Effector memory CD8-positive, alpha-beta T cell (primary cell): Measurements from ENCODE around the gene CFAP74.

Experiments used
- ATAC-seq: fragments of 150-1000 bp; cut with Tn5 transposase; replicated peaks from 2 replicates; pipeline ENCODE4 v1.10.0; 2021; ENCODE audit warnings: mild to moderate bottlenecking, moderate library complexity
- DNase-seq, 3 experiments: peaks; one replicate each; pipeline ENCODE4 v3.0.0; 2021
- H3K27ac Mint-ChIP-seq, 2 donors: one replicate each; pipeline ENCODE4 v1.8.0; 2022; ENCODE audit warnings: mild to moderate bottlenecking in 2 of 2, mixed read lengths in 2 of 2, moderate library complexity in 2 of 2
- H3K27me3 Mint-ChIP-seq, 2 donors: one replicate each; pipeline ENCODE4 v1.8.0; 2022; ENCODE audit warnings: mixed read lengths in 2 of 2
- H3K36me3 Mint-ChIP-seq: one replicate; pipeline ENCODE4 v1.8.0; 2022; ENCODE audit warnings: mild to moderate bottlenecking, moderate library complexity, mixed read lengths; ENCODE audit not compliant: insufficient read depth
- H3K4me1 Mint-ChIP-seq, 2 donors: one replicate each; pipeline ENCODE4 v1.8.0; 2022; ENCODE audit warnings: low read depth in 2 of 2, mixed read lengths in 2 of 2
- H3K4me3 Mint-ChIP-seq, 2 donors: one replicate each; pipeline ENCODE4 v1.8.0; 2022; ENCODE audit warnings: mild to moderate bottlenecking in 2 of 2, mixed read lengths in 2 of 2, moderate library complexity in 2 of 2
- H3K9me3 Mint-ChIP-seq, 2 donors: one replicate each; pipeline ENCODE4 v1.8.0; 2022; ENCODE audit warnings: mixed read lengths in 2 of 2
- total RNA-seq, 9 experiments: gene quantifications; one replicate each; lab custom pipeline; 2026; lab: John Stamatoyannopoulos, UW

CFAP74 gene, protein sequence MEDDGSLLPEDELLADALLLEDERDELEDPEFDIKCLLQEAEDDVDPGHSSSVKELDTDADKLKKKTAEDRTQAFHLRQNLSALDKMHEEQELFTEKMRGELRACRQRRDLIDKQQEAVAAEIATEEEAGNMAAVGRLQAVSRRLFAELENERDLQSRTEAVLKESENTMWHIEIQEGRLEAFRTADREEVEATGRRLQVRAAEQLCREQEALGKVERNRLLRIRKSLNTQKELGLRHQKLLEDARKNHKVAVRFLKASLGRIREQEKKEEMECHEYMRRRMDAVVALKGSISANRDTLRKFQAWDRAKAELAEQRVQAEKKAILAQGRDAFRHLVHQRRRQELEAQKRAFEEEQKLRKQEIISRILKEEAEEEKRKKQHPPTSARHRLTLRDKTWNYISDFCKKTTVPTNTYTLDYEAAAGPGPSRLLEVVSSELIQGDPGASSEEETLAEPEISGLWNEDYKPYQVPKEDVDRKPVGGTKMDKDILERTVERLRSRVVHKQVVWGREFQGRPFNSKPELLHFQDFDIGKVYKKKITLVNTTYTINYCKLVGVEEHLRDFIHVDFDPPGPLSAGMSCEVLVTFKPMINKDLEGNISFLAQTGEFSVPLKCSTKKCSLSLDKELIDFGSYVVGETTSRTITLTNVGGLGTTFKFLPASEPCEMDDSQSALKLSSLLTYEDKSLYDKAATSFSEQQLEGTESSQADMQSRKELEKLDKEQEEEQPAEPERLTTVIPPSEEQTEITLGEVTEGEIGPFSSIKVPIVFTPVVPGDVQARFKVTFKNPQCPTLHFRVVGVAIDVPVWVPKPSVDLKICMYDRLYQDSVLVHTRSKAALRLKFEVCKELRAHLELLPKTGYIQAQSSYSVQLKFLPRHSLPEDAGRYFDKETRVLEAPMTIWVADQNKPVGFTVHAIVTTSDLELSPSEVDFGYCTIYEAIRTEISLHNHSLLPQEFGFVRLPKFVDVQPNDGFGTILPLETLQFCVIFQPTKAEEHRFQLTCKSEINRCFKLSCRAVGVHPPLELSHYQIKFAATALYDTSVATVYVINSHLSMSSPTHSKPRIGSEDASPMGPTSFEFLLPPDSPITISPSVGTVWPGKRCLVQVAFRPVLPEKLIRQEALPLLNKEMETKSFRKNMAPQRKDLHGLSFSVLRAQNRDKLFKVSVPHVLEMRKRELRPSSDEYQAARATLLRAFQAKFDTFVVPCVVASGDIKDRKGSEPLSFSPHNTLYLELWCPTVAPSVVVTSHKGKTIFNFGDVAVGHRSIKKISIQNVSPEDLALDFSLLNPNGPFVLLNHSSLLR (N-terminal part only)
- total RNA-seq = 0 to 0.12 (median 0) reads per million in 9 experiments

DNA sequence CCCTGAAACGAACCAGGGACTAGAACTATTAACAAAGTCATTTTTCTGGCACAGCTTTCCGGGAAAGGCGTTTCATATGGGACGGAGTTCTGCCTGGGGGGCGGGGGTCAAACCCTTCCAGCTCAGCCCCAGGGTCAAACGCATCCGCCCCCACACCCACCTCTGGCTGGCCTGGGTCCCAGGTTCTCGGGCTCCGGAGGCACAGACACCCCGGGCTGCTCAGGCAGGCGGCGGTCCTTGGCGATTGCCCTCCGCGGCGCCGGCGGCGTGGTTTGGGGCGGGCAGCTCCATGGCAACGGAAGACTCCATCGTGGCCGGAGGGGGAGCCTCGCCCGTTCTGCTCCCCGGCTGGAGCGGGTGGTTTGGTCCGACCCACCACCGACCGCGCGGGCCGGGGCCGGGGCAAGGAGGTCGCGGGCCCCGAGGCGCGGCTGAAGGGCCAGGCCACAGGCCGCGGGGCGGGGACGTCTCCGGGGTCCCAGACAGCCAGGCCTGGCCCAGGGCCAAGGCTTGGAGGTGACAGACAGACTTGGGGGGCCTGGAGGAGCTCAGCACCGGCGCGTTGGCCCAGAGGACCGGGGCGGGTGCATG, at the start of gene CFAP74:
TSS of gene CFAP74 (minus strand) at position 246 of the 591 bp plus-strand sequence. CDS start 12,830 bp downstream, outside the sequence.
- ATAC-seq (no peak), DNase-seq (no peak)
- H3K4me3 Mint-ChIP-seq = no peak within 1 kb of the TSS
- peaks cover 2% of the 10 kb centered on the region for H3K36me3 Mint-ChIP-seq
- no peak within 1 kb of the TSS for H3K27ac Mint-ChIP-seq
- H3K27me3 Mint-ChIP-seq = peaks cover 38 to 69% of the 10 kb centered on the region in 2 donors
- H3K4me1 Mint-ChIP-seq = no peaks in the 10 kb centered on the region
- no peaks in the 10 kb centered on the region for H3K9me3 Mint-ChIP-seq

DNA sequence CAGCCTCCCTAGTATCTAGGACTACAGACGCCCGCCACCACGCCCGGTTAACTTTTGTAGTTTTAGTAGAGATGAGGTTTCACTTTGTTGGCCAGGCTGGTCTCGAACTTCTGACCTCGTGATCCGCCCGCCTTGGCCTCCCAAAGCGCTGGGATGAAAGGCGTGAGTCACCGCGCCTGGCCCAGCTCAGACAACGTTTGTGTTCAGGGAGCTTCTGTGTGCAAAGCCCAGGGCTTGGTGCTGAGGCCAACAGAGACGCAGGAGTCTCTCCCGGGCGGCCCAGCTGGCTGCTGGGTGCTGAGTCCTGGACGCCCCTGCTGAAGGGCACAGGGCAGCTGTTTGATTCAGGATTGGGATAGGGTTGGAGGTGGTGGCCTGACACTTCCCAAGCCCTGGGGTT, 49.6 kb upstream of the CFAP74 start:
- ATAC-seq = no peak
- H3K27me3 Mint-ChIP-seq = peaks cover 0 to 12% of the 10 kb centered on the region in 2 donors
- peak overlapping the region; percentile 16 to 59 for H3K27ac Mint-ChIP-seq
- no peak for DNase-seq
- peak overlapping the region in 1 of 2 donors; percentile 1 for H3K4me3 Mint-ChIP-seq
- peaks cover 19% of the 10 kb centered on the region for H3K36me3 Mint-ChIP-seq
- H3K9me3 Mint-ChIP-seq = no peaks in the 10 kb centered on the region
- H3K4me1 Mint-ChIP-seq = peaks cover 26 to 27% of the 10 kb centered on the region in 2 donors

DNA sequence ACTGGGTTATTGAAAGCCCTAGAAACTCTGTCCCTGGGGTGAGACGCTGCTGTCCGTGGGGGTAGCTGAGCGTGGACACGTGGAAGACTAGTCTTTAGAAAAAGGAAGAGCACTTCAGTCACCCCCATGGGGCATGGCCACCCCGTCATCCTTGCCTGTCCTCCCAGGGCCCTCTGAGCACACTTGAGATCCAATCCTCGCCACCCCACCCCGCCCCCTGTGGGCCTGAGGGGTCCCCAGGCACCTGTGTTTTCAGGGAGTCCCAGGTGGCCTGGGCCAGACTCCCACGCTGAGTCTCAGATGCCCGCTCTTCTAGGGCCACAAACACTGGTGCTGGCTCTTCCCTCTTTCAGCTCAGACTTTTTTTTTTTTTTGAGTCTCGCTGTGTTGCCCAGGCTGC, 49.2 kb upstream of the CFAP74 start:
- Mint-ChIP-seq H3K9me3 (no peaks in the 10 kb centered on the region), H3K36me3 (peaks cover 14% of the 10 kb centered on the region), H3K4me3 (peak overlapping the region; percentile 1 to 16), H3K4me1 (peaks cover 27 to 28% of the 10 kb centered on the region in 2 donors), H3K27me3 (peaks cover 0 to 16% of the 10 kb centered on the region in 2 donors), H3K27ac (peak overlapping the region; percentile 16 to 59)
- DNase-seq = no peak
- no peak for ATAC-seq

DNA sequence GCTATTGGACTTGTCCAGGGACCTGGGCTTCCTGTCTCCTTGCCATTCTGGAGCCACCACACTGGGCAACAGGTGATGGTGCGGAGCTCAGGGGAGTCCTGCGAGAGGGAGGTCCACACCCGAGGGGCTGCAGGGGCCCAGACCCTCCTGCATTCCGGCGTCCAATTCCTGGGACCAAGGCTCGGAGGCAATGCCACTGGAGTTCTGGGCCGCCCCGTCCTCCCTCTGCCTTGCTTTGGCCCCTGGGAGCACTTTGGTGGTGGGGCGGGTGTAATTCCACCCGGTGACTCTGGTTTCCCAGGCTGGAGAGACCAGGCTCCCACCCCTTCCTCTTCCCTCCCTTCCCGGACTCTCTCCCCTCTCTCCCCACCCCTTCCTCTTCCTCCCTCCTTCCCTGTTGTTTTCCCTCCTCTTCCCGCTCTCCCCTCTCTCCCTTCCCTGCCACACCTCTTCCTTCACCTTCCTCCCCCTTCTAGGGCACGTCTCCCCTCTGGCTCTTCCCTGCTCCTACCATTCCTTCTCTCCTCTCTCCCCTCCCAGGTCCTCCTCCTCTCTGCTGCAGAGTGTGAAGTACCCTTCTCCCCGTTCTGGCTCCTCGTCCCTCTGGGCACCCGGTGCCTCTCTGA, 48.6 kb upstream of the CFAP74 start:
- Mint-ChIP-seq H3K9me3 (no peaks in the 10 kb centered on the region), H3K4me3 (peak overlapping the region; percentile 70 to 73), H3K36me3 (peaks cover 9% of the 10 kb centered on the region), H3K27me3 (peaks cover 0 to 16% of the 10 kb centered on the region in 2 donors), H3K4me1 (peaks cover 27 to 28% of the 10 kb centered on the region in 2 donors), H3K27ac (peak overlapping the region in 1 of 2 donors; percentile 16)
- DNase-seq (no peak), ATAC-seq (no peak)

DNA sequence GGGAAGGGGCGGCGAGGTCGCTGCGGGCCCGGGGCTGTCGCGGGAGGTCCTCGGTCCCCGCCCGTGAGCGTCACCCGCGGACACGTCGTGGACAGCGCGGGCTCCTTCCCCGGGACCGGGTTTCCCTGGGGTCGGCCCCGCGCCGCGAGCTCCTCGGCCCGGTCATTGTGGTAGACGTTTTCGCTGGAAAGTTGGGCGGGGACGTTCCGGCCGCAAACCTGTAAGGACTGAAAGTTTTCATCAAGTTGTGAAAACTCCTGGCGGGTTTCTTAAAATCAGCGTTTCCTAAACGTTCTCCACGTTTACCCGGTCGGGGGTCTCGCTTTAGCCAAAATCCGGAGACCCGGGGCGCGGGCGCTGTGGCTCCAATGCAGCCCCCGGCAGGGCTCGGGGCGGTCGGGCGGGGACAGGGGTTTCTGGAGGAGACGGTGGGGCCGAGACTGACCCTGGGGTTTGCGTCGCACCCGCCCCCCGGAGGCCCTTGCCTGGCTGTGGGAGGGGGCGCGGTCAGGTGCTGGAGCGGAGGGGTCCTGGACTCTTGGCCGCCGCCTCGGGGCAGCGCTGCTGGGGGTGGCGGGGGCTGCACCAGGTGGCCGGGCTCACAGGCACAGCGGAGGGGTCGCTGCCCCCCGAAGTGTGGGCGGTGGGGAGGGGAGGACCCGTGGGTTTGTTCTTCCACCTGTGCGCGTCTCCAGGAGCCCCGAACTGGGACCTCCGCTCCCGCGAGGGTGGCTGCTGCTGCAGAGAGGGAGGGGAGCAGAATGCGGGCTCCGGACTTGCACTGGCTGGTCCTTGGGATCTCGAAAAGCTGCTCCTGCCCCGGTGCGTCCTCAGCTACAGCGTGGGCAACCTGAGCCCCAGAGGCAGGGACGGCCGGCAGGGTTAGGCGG, 47.5 kb upstream of the CFAP74 start:
- no peak for DNase-seq
- H3K4me1 Mint-ChIP-seq = peaks cover 27 to 28% of the 10 kb centered on the region in 2 donors
- peak overlapping the region; percentile 70 to 73 for H3K4me3 Mint-ChIP-seq
- H3K36me3 Mint-ChIP-seq = peaks cover 7% of the 10 kb centered on the region
- H3K27me3 Mint-ChIP-seq = peaks cover 0 to 16% of the 10 kb centered on the region in 2 donors
- H3K27ac Mint-ChIP-seq = no peak overlapping the region
- ATAC-seq = no peak
- H3K9me3 Mint-ChIP-seq = no peaks in the 10 kb centered on the region

DNA sequence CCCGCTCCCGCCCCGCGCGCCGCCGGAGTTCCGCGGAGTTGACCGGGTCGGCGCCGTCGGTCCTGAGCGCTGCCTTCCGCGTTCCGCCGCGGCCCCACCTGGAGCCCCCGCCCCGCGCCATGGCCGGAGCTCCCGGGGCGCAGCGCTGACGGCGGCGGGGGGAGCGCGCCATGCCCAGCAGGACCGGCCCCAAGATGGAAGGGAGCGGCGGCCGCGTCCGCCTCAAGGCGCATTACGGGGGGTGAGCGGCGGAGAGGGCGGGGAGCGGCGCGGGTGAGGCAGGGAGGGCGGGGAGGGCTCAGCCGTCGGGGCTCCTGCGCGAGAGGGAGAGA, 46.8 kb upstream of the CFAP74 start:
- DNase-seq = peak in 1 of 3 experiments; percentile 43

DNA sequence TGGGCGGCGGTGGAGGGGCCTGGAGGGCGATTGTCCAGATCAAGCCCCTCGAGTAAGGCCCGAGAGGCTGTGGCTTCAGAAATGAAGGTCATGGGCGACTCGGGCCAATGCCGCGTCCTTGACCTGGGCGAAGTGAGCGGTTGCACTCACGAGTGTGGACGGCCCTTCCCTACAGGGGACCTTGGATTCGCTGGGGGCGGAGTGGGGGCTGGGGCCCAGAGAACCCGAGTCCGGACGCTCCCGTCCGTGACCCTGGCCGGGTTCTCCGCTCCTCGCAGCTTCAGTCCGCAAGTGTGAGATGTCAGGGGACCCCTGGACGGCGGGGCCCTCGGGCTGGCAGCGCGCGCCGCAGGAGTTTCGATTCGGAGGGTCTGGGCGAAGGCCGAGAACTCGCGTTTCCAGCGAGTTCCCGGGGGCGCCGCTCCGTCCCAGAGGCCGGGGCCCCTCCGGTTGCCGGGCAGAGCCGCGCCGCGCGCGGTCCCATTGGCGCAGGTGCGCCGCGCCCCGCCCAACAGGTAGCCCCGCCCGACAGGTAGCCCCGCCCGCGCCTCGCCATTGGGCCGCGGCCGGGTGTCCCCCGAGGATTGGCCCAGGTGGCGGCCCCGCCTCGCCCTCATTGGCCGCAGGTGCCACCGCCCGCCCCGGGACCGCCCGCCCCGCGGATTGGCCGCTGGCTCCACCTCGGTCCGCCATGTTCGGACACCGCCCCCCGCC, 46.3 kb upstream of the CFAP74 start, which contains the start of gene PRKCZ:
TSS of gene PRKCZ (plus strand) at position 694 of the 714 bp plus-strand sequence. CDS start 220 bp downstream, outside the sequence.
- Mint-ChIP-seq H3K27ac (peak within 1 kb of the TSS; percentile 12 to 86), H3K27me3 (peaks cover 0 to 16% of the 10 kb centered on the region in 2 donors), H3K36me3 (peaks cover 7% of the 10 kb centered on the region), H3K4me1 (peaks cover 33% of the 10 kb centered on the region in 2 donors), H3K4me3 (peak within 1 kb of the TSS; percentile 77 to 85), H3K9me3 (no peaks in the 10 kb centered on the region)
- peak; percentile 91 to 95 (median 92) for DNase-seq
- peak; percentile 94 for ATAC-seq

More for the DNA sequence above, 46.8 kb upstream of the CFAP74 start:
- Mint-ChIP-seq H3K27me3 (peaks cover 0 to 16% of the 10 kb centered on the region in 2 donors), H3K27ac (no peak overlapping the region), H3K36me3 (peaks cover 7% of the 10 kb centered on the region), H3K4me3 (peak overlapping the region; percentile 70 to 73), H3K9me3 (no peaks in the 10 kb centered on the region), H3K4me1 (peaks cover 31 to 33% of the 10 kb centered on the region in 2 donors)
- peak; percentile 51 for ATAC-seq

DNA sequence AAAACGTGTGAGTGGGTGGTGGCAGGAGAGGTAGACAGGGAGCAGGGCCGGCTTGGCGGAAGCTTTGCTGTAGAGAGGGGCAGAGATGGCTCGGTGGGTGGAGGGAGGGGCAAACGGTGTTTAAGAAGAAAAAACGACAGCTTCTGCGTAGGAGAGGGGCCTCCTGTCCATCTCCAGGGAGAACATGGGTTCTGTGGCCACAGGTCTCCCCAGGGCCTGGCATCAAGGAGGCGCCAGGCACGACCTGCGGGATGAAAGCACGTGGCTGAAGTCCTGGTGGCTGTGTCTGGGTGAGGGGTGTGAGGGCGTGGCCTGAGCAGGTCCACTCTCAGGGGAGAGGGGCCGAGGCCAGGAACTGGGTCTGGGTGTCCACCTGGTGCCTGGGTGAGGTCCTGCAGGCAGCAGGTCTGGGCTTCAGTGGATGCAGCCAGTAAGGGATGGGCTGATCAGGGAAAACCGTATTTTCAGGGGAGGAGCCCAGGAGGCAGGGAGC, 45.7 kb upstream of the CFAP74 start:
- Mint-ChIP-seq H3K27ac (peak overlapping the region; percentile 12 to 86), H3K4me3 (peak overlapping the region; percentile 77 to 85), H3K4me1 (peaks cover 33% of the 10 kb centered on the region in 2 donors), H3K9me3 (no peaks in the 10 kb centered on the region), H3K27me3 (peaks cover 0 to 16% of the 10 kb centered on the region in 2 donors), H3K36me3 (peaks cover 7% of the 10 kb centered on the region)
- ATAC-seq = no peak
- no peak for DNase-seq

DNA sequence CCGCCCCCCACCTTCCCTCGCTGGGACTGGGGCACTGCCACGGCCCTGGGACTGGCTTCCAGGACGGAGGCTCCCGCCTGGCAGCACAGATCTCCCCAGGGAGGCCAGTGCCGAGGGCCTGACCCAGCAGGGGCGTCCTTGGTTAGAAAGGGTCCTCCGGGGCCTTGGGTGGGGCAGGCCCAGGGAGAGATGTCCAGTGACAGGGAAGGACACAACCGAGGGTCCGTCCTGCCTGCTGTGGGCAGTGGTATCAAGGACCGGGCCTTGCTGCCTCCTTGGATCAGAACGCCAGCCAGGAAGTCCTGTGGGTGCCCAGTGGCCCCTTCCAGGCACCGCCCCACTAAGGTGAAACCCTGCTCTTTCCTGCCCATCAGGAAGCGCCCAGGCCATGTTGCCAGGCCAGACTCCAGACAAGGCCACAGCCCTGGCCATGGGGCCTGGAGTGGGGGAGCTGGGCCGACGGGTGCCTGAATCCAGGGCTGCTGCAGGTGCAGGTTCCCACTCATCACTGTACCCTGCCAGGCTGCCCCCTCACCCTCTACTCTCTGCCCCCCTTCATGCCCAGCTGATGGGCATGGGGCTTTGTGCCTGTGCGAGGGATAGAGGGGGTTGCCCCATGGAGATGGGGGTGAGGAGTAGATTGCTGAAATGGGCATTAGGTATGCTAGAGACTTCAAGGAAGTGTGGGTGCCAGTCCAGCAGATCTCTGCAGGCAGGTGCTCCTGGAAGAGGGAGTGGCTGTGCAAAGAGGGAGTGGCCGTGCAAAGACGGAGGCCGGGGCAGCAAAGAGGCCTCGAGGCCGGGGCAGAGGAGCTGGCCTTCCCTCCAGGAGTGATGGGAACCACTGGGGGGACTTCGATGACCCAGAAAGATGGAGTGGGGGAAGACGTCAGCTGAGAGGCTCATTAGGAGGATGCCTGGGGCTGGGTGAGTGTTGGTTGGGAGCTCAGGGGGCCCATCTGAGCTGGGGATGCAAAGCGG, 44.5 kb upstream of the CFAP74 start:
- Mint-ChIP-seq H3K4me1 (peaks cover 30 to 33% of the 10 kb centered on the region in 2 donors), H3K27me3 (peaks cover 0 to 16% of the 10 kb centered on the region in 2 donors), H3K4me3 (peak overlapping the region; percentile 77 to 85), H3K9me3 (no peaks in the 10 kb centered on the region), H3K36me3 (peaks cover 7% of the 10 kb centered on the region), H3K27ac (peak overlapping the region in 1 of 2 donors; percentile 17)
- ATAC-seq (no peak), DNase-seq (no peak)
